ENCODE results near the gene RNASE1. TPM values are rescaled to one million over a fixed set of nuclear protein-coding genes. Genes with fewer than 3 reads are reported as not detected.
"Not testable (repeated sequence)": the region's sequence is repeated elsewhere in the genome, so short reads cannot be mapped to it uniquely, and the experiment has no call there.

The RNASE1 gene
- polyA plus RNA-seq, 1 donor (not counting 4 experiments of a cell fraction or from before 2014, with no cell fraction given): 0.09 TPM

DNA sequence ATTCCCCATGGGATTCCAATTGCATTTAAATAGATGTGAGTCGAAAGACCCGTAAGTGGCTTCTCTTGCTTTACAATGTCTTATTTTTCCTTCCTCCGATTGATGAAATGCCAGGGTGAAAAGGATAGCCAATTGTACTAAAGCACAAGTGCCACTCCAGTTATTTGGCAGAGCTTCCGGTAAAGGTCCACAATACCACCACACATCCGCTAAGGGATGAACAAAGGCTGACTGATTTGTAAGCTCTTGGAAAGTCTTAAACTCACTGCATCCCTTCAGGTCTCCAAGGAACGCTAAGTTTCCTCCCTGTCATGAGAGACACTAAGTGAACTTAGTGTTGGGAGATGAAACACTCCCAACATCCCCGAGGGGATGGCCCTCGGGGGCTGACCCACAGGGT lies 21.2 kb upstream of the RNASE1 start:
- H3K27me3 ChIP-seq (ENCODE audit: control insufficient read depth, extremely low read depth, insufficient read depth, low read length): no peaks in the 10 kb centered on the region
- no peak overlapping the region for H2AFZ ChIP-seq (ENCODE audit: control insufficient read depth, low read length)
- DNase-seq (ENCODE audit: low read depth, low spot score): no peak
- no peaks in the 10 kb centered on the region for H4K20me1 ChIP-seq (ENCODE audit: control insufficient read depth, extremely low read depth, insufficient read depth, low read length)
- H3K9ac ChIP-seq (ENCODE audit: control insufficient read depth, extremely low read depth, insufficient read depth, low read length): no peak overlapping the region
- H3K9me3 ChIP-seq (ENCODE audit: control insufficient read depth, low read depth, low read length): peaks cover 5% of the 10 kb centered on the region
- H3K4me3 ChIP-seq (ENCODE audit: control insufficient read depth in 2 of 3, extremely low read depth in 1 of 3, insufficient read depth in 2 of 3, low read depth in 1 of 3, low read length in 3 of 3): no peak overlapping the region
- H3K9me1 ChIP-seq (ENCODE audit: control insufficient read depth, extremely low read depth, insufficient read depth, low read length): no peaks in the 10 kb centered on the region
- TF ChIP-seq EZH2 (IDR thresholded peaks at IDR 0.05; ENCODE audit: low read length): no peak
- TF ChIP-seq, protein P1, sequence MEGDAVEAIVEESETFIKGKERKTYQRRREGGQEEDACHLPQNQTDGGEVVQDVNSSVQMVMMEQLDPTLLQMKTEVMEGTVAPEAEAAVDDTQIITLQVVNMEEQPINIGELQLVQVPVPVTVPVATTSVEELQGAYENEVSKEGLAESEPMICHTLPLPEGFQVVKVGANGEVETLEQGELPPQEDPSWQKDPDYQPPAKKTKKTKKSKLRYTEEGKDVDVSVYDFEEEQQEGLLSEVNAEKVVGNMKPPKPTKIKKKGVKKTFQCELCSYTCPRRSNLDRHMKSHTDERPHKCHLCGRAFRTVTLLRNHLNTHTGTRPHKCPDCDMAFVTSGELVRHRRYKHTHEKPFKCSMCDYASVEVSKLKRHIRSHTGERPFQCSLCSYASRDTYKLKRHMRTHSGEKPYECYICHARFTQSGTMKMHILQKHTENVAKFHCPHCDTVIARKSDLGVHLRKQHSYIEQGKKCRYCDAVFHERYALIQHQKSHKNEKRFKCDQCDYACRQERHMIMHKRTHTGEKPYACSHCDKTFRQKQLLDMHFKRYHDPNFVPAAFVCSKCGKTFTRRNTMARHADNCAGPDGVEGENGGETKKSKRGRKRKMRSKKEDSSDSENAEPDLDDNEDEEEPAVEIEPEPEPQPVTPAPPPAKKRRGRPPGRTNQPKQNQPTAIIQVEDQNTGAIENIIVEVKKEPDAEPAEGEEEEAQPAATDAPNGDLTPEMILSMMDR (optimal IDR thresholded peaks at IDR 0.05 in 1 of 3, IDR thresholded peaks at IDR 0.05 in 1 of 3, conservative IDR thresholded peaks at IDR 0.05 in 1 of 3; ENCODE audit: extremely low read depth in 1 of 3, insufficient read depth in 2 of 3, low read length in 3 of 3): no peak
- no peaks in the 10 kb centered on the region for H3K36me3 ChIP-seq (ENCODE audit: control insufficient read depth in 2 of 2, extremely low read depth in 1 of 2, insufficient read depth in 2 of 2, low read length in 2 of 2)
- H3K79me2 ChIP-seq (ENCODE audit: control insufficient read depth, insufficient read depth, low read length): no peaks in the 10 kb centered on the region
- dilution Hi-C loops (cut with MboI; ENCODE audit: extremely low pct_ligation_motif_present, low sequenced_read_pairs): no loop called here
- H3K4me1 ChIP-seq (ENCODE audit: control insufficient read depth, extremely low read depth, insufficient read depth, low read length): no peaks in the 10 kb centered on the region
- H3K4me2 ChIP-seq (ENCODE audit: control insufficient read depth, extremely low read depth, insufficient read depth, low read depth, low read length): no peak overlapping the region
- no peak for FAIRE-seq
- no peak overlapping the region for H3K27ac ChIP-seq (ENCODE audit: control insufficient read depth, insufficient read depth, low read length)

DNA sequence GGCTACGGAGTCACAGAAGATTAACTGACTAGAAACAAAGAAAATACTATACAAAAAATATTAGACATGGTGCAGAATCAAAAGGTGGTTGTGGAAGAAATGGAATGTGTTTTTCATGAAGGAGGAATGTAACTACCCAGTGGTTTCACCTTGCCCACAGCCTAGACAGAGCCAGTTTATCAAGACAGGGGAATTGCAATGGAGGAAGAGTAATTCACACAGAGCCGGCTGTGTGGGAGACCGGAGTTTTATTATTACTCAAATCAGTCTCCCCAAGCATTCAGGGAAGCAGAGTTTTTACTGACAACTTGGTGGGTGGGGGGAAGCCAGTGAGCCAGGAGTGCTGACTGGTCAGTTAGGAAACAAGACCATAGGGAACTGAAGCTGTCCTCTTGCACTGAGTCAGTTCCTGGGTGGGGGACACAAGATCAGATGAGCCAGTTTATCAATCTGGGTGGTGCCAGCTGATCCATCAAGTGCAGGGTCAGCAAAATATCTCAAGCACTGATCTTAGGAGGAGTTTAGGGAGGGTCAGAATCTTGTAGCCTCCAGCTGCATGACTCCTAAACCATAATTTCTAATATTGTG lies 19.0 kb upstream of the RNASE1 start:
- not testable (repeated sequence) for DNase-seq (ENCODE audit: low read depth, low spot score); H3K27ac ChIP-seq (ENCODE audit: control insufficient read depth, insufficient read depth, low read length); H4K20me1 ChIP-seq (ENCODE audit: control insufficient read depth, extremely low read depth, insufficient read depth, low read length)

More for the DNA sequence above, 19.0 kb upstream of the RNASE1 start:
- FAIRE-seq; H3K4me2 ChIP-seq (ENCODE audit: control insufficient read depth, extremely low read depth, insufficient read depth, low read depth, low read length); H3K9ac ChIP-seq (ENCODE audit: control insufficient read depth, extremely low read depth, insufficient read depth, low read length); H3K36me3 ChIP-seq (ENCODE audit: control insufficient read depth in 2 of 2, extremely low read depth in 1 of 2, insufficient read depth in 2 of 2, low read length in 2 of 2); H3K4me1 ChIP-seq (ENCODE audit: control insufficient read depth, extremely low read depth, insufficient read depth, low read length); H3K79me2 ChIP-seq (ENCODE audit: control insufficient read depth, insufficient read depth, low read length); dilution Hi-C loops (cut with MboI; ENCODE audit: extremely low pct_ligation_motif_present, low sequenced_read_pairs); H3K9me1 ChIP-seq (ENCODE audit: control insufficient read depth, extremely low read depth, insufficient read depth, low read length); H3K4me3 ChIP-seq (ENCODE audit: control insufficient read depth in 2 of 3, extremely low read depth in 1 of 3, insufficient read depth in 2 of 3, low read depth in 1 of 3, low read length in 3 of 3); H3K27me3 ChIP-seq (ENCODE audit: control insufficient read depth, extremely low read depth, insufficient read depth, low read length); H2AFZ ChIP-seq (ENCODE audit: control insufficient read depth, low read length); H3K9me3 ChIP-seq (ENCODE audit: control insufficient read depth, low read depth, low read length): not testable (repeated sequence)
